ENCODE measurements around the gene CPZ.

Gene CPZ

GRCh38 chr4:8581094-8581861 is 11.3 kb upstream of the CPZ start:
- DNase-seq: no peak

- no peak for DNase-seq
Observed at GRCh38 chr4:8582016-8582415, 10.5 kb upstream of the CPZ start.

- no peak for DNase-seq
Observed at GRCh38 chr4:8582436-8582835, 10.1 kb upstream of the CPZ start.

GRCh38 chr4:8582941-8583654 is 9.5 kb upstream of the CPZ start:
- no peak for DNase-seq

GRCh38 chr4:8583655-8584025 is 8.9 kb upstream of the CPZ start:
- DNase-seq: no peak

GRCh38 chr4:8585186-8585585 is 7.4 kb upstream of the CPZ start:
- no peak for DNase-seq

GRCh38 chr4:8585721-8586212 is 6.8 kb upstream of the CPZ start:
- no peak for DNase-seq

- no peak for DNase-seq
Observed at GRCh38 chr4:8586246-8586645, 6.3 kb upstream of the CPZ start.

- no peak for DNase-seq
Observed at GRCh38 chr4:8586671-8587468, 5.7 kb upstream of the CPZ start.

- no peak for DNase-seq
Observed at GRCh38 chr4:8587469-8588195, 4.9 kb upstream of the CPZ start.

- DNase-seq: no peak
Observed at GRCh38 chr4:8588196-8588470, 4.4 kb upstream of the CPZ start.

GRCh38 chr4:8589336-8589735 is 3.2 kb upstream of the CPZ start:
- no peak for DNase-seq

GRCh38 chr4:8589823-8590545 is 2.6 kb upstream of the CPZ start:
- no peak for DNase-seq

GRCh38 chr4:8590546-8590880 is 2.1 kb upstream of the CPZ start:
- DNase-seq: no peak

GRCh38 chr4:8591114-8591513 is 1.5 kb upstream of the CPZ start:
- DNase-seq: no peak

GRCh38 chr4:8591626-8592365 is 769 bp upstream of the CPZ start:
- DNase-seq: no peak

- no peak for DNase-seq
Observed at GRCh38 chr4:8593264-8594096, 915 bp downstream of the CPZ start.

GRCh38 chr4:8594097-8595038 is 1.8 kb downstream of the CPZ start:
- peak; percentile 0 for DNase-seq

- no peak for DNase-seq
Observed at GRCh38 chr4:8595237-8596087, 2.9 kb downstream of the CPZ start.
